MM.1S (cell line): Measurements from ENCODE around the gene SLC2A1.

Source experiments
- DNase-seq: peaks from one replicate; pipeline ENCODE4 v3.0.0-alpha.2; 2015
- H2AFZ ChIP-seq: fragments of 300-600 bp; sonication (generic); 2 replicates; pipeline ENCODE4 v1.6.0; 2016; ENCODE audit warnings: antibody characterized with exemption, low read length
- H3F3A ChIP-seq: fragments of 300-600 bp; sonication (generic); 2 replicates; pipeline ENCODE4 v1.6.1; 2016; ENCODE audit warnings: mild to moderate bottlenecking, antibody characterized with exemption, low read length, moderate library complexity, mixed read lengths; ENCODE audit not compliant: insufficient read depth
- H3K27ac ChIP-seq: fragments of 300-600 bp; sonication (generic); 2 replicates; pipeline ENCODE4 v1.5.1; 2016; ENCODE audit warnings: mild to moderate bottlenecking, low read length
- H3K27me3 ChIP-seq: fragments of 300-600 bp; sonication (generic); replicated peaks from 2 replicates; pipeline ENCODE4 v1.6.0; 2016; ENCODE audit warnings: low read length; ENCODE audit not compliant: insufficient read depth
- H3K36me3 ChIP-seq: fragments of 300-600 bp; sonication (generic); replicated peaks from 2 replicates; pipeline ENCODE4 v1.6.1; 2016; ENCODE audit warnings: mild to moderate bottlenecking, low read length, mixed read lengths; ENCODE audit not compliant: insufficient read depth
- H3K4me1 ChIP-seq: fragments of 300-600 bp; sonication (generic); 2 replicates; pipeline ENCODE4 v1.6.1; 2016; ENCODE audit warnings: low read length, mixed read lengths
- H3K4me2 ChIP-seq: fragments of 300-600 bp; sonication (generic); 2 replicates; pipeline ENCODE4 v1.6.0; 2016; ENCODE audit warnings: low read depth, low read length
- H3K4me3 ChIP-seq: fragments of 300-600 bp; sonication (generic); 2 replicates; pipeline ENCODE4 v1.5.1; 2016; ENCODE audit warnings: low read length, mixed read lengths
- H3K79me2 ChIP-seq: fragments of 300-600 bp; sonication (generic); 2 replicates; pipeline ENCODE4 v1.6.1; 2016; ENCODE audit warnings: mixed run types, low read length, mixed read lengths
- H3K9ac ChIP-seq: fragments of 300-600 bp; sonication (generic); 2 replicates; pipeline ENCODE4 v1.6.1; 2016; ENCODE audit warnings: low read length, mixed read lengths
- H3K9me2 ChIP-seq: fragments of 300-600 bp; sonication (generic); replicated peaks from 2 replicates; pipeline ENCODE4 v1.6.1; 2016; ENCODE audit warnings: mild to moderate bottlenecking, low read length, mixed read lengths; ENCODE audit not compliant: insufficient read depth
- H3K9me3 ChIP-seq: fragments of 300-600 bp; sonication (generic); replicated peaks from 2 replicates; pipeline ENCODE4 v1.6.1; 2016; ENCODE audit warnings: mild to moderate bottlenecking, low read length, mixed read lengths; ENCODE audit not compliant: insufficient read depth
- H4K20me1 ChIP-seq: fragments of 300-600 bp; sonication (generic); 2 replicates; pipeline ENCODE4 v1.6.1; 2016; ENCODE audit warnings: mild to moderate bottlenecking, low read length, moderate library complexity, mixed read lengths; ENCODE audit not compliant: insufficient read depth
- EZH2 ChIP-seq: fragments of 300-600 bp; sonication (generic); optimal IDR thresholded peaks from 2 replicates; pipeline ENCODE3; 2017; ENCODE audit warnings: low read depth, mild to moderate bottlenecking, antibody characterized with exemption, low read length, mixed read lengths
- EZH2phosphoT487 ChIP-seq: fragments of 300-600 bp; sonication (generic); IDR thresholded peaks from 2 replicates; pipeline ENCODE4 v1.6.1; 2018; ENCODE audit warnings: antibody characterized with exemption, low read length
- TF ChIP-seq, protein P1 (sequence below): fragments of 300-600 bp; sonication (generic); IDR thresholded peaks from 2 replicates; pipeline ENCODE4 v1.5.1; 2016; ENCODE audit warnings: antibody characterized with exemption, low read length, mixed read lengths

The SLC2A1 gene

DNA sequence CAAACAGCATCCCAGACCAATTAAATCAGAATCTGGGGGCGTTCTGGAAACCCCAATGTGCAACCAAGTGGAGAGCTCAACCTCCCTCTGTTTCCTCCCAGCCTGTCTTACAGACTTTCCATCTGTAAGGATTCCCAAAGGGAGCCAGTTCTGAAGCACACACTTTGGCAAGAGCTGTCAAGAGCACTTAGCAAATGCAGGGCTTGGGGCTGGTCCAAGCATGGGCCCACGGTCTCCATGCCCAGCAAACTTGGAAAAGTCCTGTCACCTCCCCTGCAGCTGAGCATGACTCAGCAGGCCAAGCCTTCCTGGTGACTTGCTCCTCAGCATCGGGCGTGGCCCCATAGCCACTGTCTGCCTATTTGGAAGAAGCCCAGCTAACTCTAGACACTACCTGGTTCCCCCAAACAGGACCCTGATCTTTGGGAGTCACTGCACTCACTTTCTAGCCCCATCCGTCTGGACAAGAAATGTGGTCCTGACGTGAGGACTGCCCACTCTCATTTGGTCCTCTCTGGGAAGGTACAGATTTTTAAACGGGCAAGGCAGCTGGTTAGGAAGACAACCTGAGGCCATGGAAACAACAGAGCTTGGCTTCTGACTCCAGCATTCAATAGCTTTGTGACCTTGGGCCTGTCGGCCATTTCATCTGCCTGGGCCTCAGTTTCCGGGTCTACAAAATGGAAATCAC is 16.9 kb downstream of the SLC2A1 start:
- Histone ChIP-seq H2AFZ (no peak overlapping the region), H3K9me2 (no peaks in the 10 kb centered on the region), H3K9ac (no peak overlapping the region), H3K36me3 (0 out of 2 replicates have a peak, but pooled peaks cover 2% of the 10 kb centered on the region), H3K4me2 (no peak overlapping the region), H3K27me3 (no peaks in the 10 kb centered on the region), H3F3A (no peaks in the 10 kb centered on the region), H3K79me2 (peaks cover 79% of the 10 kb centered on the region), H3K4me3 (no peak overlapping the region), H4K20me1 (no peaks in the 10 kb centered on the region), H3K9me3 (no peaks in the 10 kb centered on the region), H3K27ac (no peak overlapping the region), H3K4me1 (0 out of 2 replicates have a peak, but pooled peaks cover 11% of the 10 kb centered on the region)
- TF ChIP-seq, protein P1, sequence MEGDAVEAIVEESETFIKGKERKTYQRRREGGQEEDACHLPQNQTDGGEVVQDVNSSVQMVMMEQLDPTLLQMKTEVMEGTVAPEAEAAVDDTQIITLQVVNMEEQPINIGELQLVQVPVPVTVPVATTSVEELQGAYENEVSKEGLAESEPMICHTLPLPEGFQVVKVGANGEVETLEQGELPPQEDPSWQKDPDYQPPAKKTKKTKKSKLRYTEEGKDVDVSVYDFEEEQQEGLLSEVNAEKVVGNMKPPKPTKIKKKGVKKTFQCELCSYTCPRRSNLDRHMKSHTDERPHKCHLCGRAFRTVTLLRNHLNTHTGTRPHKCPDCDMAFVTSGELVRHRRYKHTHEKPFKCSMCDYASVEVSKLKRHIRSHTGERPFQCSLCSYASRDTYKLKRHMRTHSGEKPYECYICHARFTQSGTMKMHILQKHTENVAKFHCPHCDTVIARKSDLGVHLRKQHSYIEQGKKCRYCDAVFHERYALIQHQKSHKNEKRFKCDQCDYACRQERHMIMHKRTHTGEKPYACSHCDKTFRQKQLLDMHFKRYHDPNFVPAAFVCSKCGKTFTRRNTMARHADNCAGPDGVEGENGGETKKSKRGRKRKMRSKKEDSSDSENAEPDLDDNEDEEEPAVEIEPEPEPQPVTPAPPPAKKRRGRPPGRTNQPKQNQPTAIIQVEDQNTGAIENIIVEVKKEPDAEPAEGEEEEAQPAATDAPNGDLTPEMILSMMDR = no peak
- TF ChIP-seq EZH2 = no peak
- TF ChIP-seq EZH2phosphoT487 = no peak
- no peak for DNase-seq

DNA sequence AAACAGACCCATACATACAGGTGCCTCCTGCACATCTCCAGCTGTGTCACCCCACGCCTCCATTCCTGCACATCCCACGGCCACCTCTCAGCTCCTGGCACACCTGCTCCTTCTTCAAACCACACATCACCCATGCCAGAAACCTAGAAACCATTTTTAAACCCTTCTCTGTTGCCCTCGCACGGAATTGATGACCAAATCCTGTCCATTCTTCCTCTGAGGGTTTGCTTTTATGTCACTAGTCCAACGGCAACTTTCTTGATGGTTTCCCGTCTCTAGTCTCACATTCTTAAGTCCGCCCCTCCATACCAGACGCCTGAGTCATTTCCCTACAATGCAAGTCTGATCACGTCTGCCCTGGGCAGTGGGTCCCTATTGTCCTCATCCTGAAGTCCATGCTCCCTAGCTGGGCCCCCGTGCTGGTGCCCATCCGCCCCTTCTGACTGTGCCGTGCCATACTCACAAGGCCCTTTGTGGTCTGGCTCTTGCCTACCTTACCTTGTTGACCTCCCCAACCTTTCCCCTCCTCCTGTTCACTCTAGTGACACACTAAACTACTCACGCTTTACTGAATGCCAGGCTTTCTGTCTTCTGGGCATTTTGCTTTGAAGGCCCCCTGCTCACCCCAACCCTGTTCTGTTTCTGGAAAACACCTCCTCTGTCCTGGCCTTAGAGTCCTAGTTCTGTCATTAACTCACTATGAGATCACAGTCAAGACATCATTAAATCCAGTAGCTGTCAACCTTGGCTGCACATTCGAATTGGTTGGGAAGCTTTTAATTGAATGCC is 17.6 kb downstream of the SLC2A1 start:
- H3K9ac ChIP-seq = no peak overlapping the region
- no peaks in the 10 kb centered on the region for H3F3A ChIP-seq
- H3K27ac ChIP-seq = no peak overlapping the region
- H3K4me2 ChIP-seq = no peak overlapping the region
- no peak overlapping the region for H3K4me3 ChIP-seq
- H3K9me3 ChIP-seq = no peaks in the 10 kb centered on the region
- 0 out of 2 replicates have a peak, but pooled peaks cover 2% of the 10 kb centered on the region for H3K36me3 ChIP-seq
- no peak for DNase-seq
- no peaks in the 10 kb centered on the region for H4K20me1 ChIP-seq
- no peaks in the 10 kb centered on the region for H3K9me2 ChIP-seq
- peaks cover 15% of the 10 kb centered on the region for H3K4me1 ChIP-seq
- H3K27me3 ChIP-seq = no peaks in the 10 kb centered on the region
- TF ChIP-seq, protein P1 = no peak
- no peak for TF ChIP-seq EZH2phosphoT487
- no peak for TF ChIP-seq EZH2
- H3K79me2 ChIP-seq = peaks cover 79% of the 10 kb centered on the region
- H2AFZ ChIP-seq = no peak overlapping the region

GRCh38 chr1:42938645-42939615 is 19.7 kb downstream of the SLC2A1 start:
- Histone ChIP-seq H3K36me3 (0 out of 2 replicates have a peak, but pooled peaks cover 2% of the 10 kb centered on the region), H3K27me3 (no peaks in the 10 kb centered on the region), H4K20me1 (no peaks in the 10 kb centered on the region), H3K27ac (no peak overlapping the region), H3K9ac (no peak overlapping the region), H3F3A (0 out of 2 replicates have a peak, but pooled peaks cover 5% of the 10 kb centered on the region), H3K4me1 (peaks cover 27% of the 10 kb centered on the region), H3K4me3 (no peak overlapping the region), H3K9me2 (no peaks in the 10 kb centered on the region), H2AFZ (no peak overlapping the region), H3K4me2 (no peak overlapping the region), H3K79me2 (peaks cover 77% of the 10 kb centered on the region), H3K9me3 (no peaks in the 10 kb centered on the region)
- TF ChIP-seq EZH2phosphoT487 (no peak), EZH2 (no peak)
- TF ChIP-seq, protein P1 = no peak
- DNase-seq = no peak
